NCI-H82 treated with DMSO at 0.1 percent for 48 hours (cell line): Measurements from ENCODE around the gene COASY.
A peak's percentile ranks its signal among the peaks of the same experiment; 100 is the strongest.
"Not testable (repeated sequence)": the region's sequence is repeated elsewhere in the genome, so short reads cannot be mapped to it uniquely, and the experiment has no call there.

Source experiments
- DNase-seq: peaks from one replicate; lab custom pipeline; 2025; ENCODE audit not compliant: unreplicated experiment; lab: John Stamatoyannopoulos, UW

Gene COASY

DNA sequence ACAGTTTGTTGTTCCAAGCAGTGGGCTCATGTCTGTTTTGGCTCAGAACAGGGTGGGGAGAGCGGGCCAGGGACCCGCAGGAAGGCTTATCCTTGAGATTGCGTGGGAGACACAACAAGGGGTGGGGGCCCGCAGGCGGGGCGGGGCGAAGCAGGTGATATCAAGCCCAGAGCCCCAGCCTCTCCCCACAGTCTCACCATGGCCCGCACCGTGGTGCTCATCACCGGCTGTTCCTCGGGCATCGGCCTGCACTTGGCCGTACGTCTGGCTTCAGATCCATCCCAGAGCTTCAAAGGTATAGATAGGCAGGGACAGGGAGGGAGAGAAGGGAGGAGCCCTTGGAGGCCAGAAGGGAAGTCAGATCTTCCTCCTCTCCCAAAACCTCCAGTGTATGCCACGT, 9.2 kb upstream of the COASY start, which contains the start of gene HSD17B1:
Gene HSD17B1 (plus strand): TSS at position 188 of the 400 bp plus-strand sequence. CDS start 11 bp downstream, at position 199.
- DNase-seq, result not testable (repeated sequence)

DNA sequence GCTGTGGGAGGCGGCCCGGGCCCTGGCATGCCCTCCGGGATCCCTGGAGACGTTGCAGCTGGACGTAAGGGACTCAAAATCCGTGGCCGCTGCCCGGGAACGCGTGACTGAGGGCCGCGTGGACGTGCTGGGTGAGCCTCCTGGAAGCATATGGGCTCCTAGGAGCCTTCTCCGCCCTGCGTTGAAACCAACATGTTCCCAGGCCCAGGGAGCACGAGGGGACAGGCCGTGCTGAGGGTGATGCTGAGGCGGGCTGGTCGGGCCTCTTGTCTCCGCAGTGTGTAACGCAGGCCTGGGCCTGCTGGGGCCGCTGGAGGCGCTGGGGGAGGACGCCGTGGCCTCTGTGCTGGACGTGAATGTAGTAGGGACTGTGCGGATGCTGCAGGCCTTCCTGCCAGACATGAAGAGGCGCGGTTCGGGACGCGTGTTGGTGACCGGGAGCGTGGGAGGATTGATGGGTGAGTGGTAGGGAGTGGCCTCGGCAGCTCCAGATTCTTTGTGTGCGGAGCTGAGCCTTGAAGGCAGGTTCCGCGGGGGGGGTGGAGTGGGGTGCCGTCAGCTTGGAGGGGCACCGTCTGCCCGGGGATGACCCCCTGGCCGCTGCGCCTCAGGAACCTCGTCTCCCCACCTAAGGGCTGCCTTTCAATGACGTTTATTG, 8.7 kb upstream of the COASY start:
- no peak for DNase-seq

DNA sequence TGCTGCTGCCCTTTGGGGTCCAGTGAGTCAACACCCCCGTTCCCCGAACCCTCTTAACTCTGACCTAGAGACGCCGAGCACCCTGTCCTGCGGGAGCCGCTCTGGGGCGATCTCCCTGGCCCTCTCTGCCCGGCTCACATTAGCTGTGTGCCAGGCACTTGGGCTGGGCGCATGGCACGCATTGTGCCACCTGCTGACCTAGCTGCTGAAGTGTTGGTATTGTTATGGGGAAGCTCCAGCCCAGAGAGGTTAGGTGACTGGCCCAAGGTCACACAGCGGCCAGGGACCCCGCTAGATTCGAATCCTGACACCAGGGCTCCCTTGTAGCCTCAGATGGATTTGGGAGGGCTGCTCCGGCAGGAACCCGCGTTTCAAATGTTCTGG, 8.1 kb upstream of the COASY start:
- no peak for DNase-seq

DNA sequence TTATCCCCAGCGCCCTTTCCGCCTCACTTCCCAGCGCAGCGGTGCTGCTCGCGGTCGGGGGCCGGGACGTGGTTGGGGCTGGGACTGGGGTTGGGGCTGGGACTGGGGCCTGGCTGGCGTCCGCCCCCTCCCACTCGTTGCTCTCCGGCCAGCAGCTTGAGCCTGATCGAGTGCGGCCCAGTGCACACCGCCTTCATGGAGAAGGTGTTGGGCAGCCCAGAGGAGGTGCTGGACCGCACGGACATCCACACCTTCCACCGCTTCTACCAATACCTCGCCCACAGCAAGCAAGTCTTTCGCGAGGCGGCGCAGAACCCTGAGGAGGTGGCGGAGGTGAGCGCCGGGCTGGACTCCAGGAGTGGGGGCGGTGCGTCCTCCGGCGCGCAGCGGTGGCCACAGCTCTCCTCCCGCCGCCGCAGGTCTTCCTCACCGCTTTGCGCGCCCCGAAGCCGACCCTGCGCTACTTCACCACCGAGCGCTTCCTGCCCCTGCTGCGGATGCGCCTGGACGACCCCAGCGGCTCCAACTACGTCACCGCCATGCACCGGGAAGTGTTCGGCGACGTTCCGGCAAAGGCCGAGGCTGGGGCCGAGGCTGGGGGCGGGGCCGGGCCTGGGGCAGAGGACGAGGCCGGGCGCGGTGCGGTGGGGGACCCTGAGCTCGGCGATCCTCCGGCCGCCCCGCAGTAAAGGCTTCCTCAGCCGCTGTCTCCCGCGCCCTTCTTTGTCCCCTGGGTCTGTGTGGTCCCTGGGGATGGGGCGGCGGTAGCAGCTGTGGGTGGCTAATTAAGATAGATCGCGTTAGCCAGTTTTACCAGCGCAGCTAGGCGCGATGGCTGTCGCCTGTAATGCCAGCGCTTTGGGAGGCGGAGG, 7.5 kb upstream of the COASY start:
- peak; percentile 74 for DNase-seq

DNA sequence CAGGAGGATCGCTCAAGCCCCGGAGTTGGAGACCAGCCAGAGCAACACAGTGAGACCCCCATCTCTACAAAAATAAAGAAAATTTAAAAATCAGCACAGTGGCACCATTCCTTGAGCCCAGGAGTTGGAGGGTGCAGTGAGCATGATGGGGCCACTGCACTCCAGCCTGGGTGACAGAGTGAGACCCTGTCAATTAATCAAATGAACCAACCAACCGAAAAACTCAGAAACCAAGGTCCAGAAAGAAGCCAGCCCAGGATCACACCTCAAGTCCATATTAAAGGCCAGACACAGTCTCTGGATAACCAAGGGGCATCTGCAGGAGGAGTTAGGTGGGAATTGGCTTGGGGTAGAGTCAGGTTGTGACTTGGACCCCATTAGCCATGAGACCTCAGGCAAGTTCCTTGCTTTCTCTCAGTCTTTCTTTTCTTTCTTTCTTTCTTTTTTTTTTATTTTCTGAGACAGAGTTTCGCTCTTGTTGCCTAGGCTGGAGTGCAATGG, 6.8 kb upstream of the COASY start:
- no peak for DNase-seq

DNA sequence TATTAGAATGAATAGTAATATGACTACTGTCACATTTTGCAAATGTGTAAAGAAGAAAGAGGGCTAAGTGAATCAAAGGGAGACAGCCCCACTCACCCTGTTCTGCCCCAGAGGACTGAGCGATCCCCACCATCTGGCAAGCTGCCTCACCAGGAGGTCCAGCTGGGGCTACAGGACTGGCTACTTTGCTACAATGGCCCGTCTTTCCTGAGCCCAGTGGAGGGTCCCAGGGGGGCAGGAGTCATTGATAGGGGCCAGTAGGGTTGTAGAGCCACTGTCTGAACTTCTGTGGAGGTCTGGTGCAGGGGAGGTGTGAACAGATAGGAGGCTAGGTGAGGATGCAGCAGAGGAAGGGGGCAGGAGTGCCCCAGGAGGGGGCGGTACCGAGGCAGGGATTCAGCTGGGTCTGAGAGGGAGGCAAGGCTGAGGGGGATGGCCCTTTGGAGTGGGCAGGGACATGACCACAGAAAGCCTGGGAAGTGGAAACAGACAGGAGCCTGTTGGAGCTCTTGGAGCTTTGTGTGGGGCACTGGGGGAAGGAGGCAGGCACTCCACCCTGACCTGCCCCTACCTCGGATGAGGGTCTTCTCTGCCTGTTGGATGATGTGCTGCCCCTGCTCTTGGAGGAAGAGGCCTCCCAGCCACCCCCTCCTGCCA, 5.9 kb upstream of the COASY start:
- peak; percentile 12 for DNase-seq

DNA sequence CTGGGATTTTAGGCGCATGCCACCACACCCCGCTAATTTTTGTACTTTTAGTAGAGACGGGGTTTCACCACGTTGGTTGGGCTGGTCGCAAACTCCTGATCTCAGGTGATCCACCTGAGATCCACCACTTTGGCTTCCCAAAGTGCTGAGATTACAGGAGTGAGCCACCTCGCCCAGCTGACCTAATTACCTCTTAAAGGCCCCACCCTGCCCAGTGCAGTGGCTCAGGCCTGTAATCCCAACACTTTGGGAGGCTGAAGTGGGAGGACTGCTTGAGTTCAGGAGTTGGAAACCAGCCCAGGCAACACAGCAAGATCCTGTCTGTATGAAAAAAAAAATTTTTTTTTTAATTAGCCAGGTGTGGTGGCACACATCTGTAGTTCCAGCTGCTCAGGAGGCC, 2.9 kb upstream of the COASY start:
- peak; percentile 4 for DNase-seq

DNA sequence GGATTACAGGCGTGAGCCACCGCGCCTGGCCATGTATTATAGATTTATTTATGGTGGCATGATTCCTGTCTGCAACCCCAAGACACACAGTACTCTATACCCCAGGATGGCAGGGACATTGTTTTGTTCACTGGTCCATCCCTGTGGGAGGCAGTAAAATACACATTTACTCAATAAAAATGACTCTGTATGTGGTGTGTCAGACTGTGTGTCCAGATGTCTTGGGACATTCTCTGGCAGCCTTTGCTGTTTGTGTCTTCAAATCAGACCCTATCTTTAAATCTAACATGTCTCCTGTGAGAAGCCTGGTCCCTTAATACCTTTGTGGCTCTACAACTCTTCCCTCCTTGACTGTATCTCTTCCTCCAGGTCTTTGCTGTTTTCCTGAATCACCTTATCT, 1.7 kb upstream of the COASY start:
- no peak for DNase-seq

DNA sequence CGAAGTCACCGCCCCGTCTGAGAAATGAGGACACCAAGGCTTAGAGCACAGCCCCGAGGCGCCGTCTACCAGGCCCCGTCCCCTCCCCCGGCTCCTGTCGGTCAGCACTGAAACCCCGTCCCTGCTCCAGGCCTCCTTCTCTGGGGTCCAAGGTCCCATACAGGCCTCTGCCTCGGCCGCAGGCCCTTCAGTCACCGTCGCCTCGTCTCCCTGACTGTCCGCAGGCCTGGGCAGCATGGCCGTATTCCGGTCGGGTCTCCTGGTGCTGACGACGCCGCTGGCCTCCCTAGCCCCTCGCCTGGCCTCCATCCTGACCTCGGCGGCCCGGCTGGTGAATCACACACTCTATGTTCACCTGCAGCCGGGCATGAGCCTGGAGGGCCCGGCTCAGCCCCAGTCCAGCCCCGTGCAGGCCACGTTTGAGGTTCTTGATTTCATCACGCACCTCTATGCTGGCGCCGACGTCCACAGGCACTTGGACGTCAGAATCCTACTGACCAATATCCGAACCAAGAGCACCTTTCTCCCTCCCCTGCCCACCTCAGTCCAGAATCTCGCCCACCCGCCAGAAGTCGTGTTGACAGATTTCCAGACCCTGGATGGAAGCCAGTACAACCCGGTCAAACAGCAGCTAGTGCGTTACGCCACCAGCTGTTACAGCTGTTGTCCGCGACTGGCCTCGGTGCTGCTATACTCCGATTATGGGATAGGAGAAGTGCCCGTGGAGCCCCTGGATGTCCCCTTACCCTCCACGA, 617 bp downstream of the COASY start:
- no peak for DNase-seq

DNA sequence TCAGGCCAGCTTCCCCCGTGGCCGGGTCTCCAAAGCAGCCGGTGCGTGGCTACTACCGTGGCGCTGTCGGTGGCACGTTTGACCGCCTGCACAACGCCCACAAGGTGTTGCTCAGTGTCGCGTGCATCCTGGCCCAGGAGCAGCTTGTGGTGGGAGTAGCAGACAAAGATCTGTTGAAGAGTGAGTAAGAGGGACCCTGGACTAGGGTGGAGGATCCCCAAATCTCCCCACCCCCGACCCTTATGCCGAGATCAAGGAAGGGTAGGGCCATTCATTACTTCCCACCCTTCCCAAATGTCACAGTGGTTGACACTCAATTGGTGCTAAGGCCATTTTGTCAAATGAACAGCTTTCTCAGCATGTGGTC, 1.2 kb downstream of the COASY start:
- DNase-seq, result no peak

DNA sequence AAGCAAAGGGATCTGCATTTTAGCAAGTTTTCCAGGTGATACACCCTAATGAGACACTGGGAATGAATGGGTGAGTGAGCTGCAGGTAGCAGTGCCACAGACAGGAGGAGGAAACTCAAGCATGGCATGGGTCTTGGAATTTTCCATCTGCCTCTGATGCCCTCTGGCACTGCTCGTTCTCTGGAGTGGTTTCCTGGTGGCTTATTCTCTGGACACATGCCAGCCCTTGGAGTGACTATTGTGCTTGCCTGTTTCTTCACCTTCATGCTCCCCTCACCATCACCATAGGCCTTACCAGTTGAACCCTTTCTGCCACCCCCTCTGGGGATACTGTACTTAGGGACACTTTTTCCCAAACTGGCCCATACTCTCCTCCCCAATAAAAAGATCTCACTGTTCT, 1.6 kb downstream of the COASY start:
- no peak for DNase-seq

DNA sequence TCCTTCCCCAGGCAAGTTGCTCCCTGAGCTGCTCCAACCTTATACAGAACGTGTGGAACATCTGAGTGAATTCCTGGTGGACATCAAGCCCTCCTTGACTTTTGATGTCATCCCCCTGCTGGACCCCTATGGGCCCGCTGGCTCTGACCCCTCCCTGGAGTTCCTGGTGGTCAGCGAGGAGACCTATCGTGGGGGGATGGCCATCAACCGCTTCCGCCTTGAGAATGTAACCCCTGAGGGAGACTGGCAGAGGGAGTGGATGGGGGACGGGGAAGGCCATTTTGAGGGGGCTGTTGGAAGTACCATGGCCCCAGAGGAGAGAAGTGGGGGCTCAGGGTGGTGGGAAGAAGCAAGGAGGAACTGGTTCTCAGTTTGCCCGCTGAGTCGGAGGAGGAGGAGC, 2.0 kb downstream of the COASY start:
- no peak for DNase-seq

DNA sequence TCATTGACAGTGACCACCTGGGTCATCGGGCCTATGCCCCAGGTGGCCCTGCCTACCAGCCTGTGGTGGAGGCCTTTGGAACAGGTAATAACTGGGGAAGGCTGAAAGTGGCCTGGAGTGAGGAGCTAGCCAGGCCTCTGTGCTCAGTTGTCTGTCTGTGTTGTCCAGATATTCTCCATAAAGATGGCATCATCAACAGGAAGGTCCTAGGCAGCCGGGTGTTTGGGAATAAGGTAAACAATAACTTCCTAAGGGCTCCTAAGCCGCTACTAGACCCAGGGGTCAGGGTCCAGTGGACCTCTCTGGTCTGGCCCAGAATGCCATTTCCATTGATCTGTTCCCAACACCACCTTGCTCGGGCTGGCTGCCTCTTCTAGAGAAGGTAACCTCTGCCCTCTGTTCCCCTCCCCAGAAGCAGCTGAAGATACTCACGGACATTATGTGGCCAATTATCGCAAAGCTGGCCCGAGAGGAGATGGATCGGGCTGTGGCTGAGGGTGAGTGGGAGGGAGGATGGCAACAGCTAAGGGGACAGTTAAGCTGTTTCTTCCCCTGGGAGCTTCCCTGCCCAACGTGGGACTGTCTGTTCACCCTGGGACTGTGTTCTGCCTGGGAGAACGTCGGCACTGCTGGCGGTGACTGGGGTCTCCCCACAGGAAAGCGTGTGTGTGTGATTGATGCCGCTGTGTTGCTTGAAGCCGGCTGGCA, 3.0 kb downstream of the COASY start:
- DNase-seq, result no peak

GRCh38 chr17:42565523-42566214, 3.7 kb downstream of the COASY start:
- DNase-seq, result no peak

GRCh38 chr17:42566215-42566882, 4.4 kb downstream of the COASY start:
- no peak for DNase-seq

DNA sequence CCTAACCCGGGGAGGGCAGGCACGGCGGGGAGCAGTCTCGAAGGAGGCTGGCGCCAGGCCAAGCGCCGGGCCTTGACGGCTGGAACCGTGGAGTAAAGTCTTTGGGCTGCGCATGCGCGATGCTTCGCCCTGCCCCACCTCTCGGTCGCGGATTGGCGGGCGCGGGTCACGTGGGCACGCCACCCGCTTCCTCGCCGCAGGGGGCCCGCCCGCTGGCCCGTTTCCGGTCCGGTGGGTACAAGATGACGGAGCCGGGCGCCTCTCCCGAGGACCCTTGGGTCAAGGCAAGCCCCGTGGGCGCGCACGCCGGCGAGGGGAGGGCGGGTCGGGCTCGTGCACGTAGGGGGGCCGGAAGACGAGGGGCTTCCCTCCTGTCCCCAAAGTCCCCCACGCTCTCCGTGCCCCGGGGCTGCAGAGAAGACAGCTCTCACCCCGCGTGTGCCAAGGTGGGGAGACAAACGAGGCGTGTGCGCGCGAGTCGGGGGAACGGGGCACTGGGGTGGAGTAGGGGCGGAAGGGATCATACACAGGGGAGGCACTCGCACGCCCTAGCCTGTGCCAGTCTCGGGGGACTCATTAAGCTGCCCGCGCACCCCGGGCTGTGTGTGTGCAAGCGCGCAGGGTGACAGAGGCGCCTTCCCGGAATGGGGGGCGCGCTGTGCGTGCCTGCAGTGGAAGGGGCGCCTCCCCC, 5.1 kb downstream of the COASY start, which contains the start of gene MLX:
Gene MLX (plus strand): TSS at position 218 of the 691 bp plus-strand sequence. CDS start 25 bp downstream, at position 243.
- DNase-seq, result peak; percentile 80

GRCh38 chr17:42568341-42569111, 6.6 kb downstream of the COASY start:
- DNase-seq, result no peak
